Panc1 (cell line): ENCODE results near the gene FAM162A.

ENCODE experiments used
- TF ChIP-seq, protein P1 (sequence below): fragments of 450-650 bp; IDR thresholded peaks from 2 replicates; pipeline ENCODE4 v1.5.1; 2017; ENCODE audit warnings: mild to moderate bottlenecking
- TF ChIP-seq, protein P2 (sequence below), 2 experiments: IDR thresholded peaks; 2 replicates each; pipeline ENCODE4 v1.6.1; 2011 to 2012; ENCODE audit warnings: low read depth in 2 of 2, control low read depth in 1 of 2, low read length in 1 of 2, mild to moderate bottlenecking in 1 of 2, moderate library complexity in 1 of 2; ENCODE audit not compliant: insufficient read depth in 1 of 2

GRCh38 chr3:122353893-122354401 lies 30.0 kb upstream of the FAM162A start:
- TF ChIP-seq, protein P1, sequence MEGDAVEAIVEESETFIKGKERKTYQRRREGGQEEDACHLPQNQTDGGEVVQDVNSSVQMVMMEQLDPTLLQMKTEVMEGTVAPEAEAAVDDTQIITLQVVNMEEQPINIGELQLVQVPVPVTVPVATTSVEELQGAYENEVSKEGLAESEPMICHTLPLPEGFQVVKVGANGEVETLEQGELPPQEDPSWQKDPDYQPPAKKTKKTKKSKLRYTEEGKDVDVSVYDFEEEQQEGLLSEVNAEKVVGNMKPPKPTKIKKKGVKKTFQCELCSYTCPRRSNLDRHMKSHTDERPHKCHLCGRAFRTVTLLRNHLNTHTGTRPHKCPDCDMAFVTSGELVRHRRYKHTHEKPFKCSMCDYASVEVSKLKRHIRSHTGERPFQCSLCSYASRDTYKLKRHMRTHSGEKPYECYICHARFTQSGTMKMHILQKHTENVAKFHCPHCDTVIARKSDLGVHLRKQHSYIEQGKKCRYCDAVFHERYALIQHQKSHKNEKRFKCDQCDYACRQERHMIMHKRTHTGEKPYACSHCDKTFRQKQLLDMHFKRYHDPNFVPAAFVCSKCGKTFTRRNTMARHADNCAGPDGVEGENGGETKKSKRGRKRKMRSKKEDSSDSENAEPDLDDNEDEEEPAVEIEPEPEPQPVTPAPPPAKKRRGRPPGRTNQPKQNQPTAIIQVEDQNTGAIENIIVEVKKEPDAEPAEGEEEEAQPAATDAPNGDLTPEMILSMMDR, result 0 out of 2 replicates have a peak, but pooled peaks have one; percentile 10
- TF ChIP-seq, protein P2, sequence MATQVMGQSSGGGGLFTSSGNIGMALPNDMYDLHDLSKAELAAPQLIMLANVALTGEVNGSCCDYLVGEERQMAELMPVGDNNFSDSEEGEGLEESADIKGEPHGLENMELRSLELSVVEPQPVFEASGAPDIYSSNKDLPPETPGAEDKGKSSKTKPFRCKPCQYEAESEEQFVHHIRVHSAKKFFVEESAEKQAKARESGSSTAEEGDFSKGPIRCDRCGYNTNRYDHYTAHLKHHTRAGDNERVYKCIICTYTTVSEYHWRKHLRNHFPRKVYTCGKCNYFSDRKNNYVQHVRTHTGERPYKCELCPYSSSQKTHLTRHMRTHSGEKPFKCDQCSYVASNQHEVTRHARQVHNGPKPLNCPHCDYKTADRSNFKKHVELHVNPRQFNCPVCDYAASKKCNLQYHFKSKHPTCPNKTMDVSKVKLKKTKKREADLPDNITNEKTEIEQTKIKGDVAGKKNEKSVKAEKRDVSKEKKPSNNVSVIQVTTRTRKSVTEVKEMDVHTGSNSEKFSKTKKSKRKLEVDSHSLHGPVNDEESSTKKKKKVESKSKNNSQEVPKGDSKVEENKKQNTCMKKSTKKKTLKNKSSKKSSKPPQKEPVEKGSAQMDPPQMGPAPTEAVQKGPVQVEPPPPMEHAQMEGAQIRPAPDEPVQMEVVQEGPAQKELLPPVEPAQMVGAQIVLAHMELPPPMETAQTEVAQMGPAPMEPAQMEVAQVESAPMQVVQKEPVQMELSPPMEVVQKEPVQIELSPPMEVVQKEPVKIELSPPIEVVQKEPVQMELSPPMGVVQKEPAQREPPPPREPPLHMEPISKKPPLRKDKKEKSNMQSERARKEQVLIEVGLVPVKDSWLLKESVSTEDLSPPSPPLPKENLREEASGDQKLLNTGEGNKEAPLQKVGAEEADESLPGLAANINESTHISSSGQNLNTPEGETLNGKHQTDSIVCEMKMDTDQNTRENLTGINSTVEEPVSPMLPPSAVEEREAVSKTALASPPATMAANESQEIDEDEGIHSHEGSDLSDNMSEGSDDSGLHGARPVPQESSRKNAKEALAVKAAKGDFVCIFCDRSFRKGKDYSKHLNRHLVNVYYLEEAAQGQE (IDR thresholded peaks at IDR 0.05; ENCODE audit: insufficient read depth in 1 of 2, low read depth in 2 of 2, low read length in 1 of 2), result no peak
